PC-9 (cell line): ENCODE results near the gene RNF121.

ENCODE experiments used
- CTCF ChIP-seq: fragments of 200-600 bp; sonication (generic); conservative IDR thresholded peaks from 2 replicates; pipeline ENCODE4 v1.6.1; 2017; ENCODE audit warnings: mixed run types, antibody characterized with exemption, mild to moderate bottlenecking, moderate library complexity
- EZH2 ChIP-seq: fragments of 200-600 bp; sonication (generic); IDR thresholded peaks from 2 replicates; pipeline ENCODE4 v1.8.0; 2017; ENCODE audit warnings: antibody characterized with exemption, low read depth

- TF ChIP-seq CTCF: no peak
- no peak for TF ChIP-seq EZH2
Observed at GRCh38 chr11:71929491-71929890, 645 bp downstream of the RNF121 start.
